GM12874 (cell line): ENCODE data around the gene PYCR2.

Experiments
- TF ChIP-seq, protein P1 (sequence below): IDR thresholded peaks from 2 replicates; pipeline ENCODE4 v1.5.1; 2011; ENCODE audit warnings: low read depth, mild to moderate bottlenecking, control low read depth, low read length, moderate library complexity; ENCODE audit not compliant: insufficient read depth

The PYCR2 gene

DNA sequence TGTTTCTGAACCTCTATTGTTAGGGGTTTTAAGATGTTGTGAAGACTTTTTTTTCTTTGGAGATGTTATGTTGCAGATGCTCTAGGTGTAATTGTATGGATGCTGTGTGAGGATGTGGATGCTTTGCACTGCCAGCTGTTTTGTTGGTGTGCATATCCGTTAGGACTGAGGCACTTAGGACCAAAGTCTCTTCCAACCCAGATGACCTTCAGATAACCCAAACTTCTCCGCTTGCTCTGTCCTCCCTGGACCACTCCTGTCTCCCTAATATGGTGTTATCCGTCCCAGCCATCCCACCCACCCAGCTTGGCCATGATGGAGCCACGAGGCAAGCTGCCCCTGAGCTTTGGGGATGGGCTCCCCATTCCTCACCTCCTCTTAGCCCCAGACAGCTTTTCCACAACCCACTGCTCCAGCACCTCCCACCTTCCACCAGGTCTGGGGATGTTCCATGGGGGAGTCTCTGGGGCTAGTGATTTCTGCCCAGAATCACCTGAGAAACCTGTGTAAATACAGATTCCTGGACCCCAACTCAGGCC is 22.1 kb upstream of the PYCR2 start:
- TF ChIP-seq, protein P1, sequence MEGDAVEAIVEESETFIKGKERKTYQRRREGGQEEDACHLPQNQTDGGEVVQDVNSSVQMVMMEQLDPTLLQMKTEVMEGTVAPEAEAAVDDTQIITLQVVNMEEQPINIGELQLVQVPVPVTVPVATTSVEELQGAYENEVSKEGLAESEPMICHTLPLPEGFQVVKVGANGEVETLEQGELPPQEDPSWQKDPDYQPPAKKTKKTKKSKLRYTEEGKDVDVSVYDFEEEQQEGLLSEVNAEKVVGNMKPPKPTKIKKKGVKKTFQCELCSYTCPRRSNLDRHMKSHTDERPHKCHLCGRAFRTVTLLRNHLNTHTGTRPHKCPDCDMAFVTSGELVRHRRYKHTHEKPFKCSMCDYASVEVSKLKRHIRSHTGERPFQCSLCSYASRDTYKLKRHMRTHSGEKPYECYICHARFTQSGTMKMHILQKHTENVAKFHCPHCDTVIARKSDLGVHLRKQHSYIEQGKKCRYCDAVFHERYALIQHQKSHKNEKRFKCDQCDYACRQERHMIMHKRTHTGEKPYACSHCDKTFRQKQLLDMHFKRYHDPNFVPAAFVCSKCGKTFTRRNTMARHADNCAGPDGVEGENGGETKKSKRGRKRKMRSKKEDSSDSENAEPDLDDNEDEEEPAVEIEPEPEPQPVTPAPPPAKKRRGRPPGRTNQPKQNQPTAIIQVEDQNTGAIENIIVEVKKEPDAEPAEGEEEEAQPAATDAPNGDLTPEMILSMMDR, result no peak

DNA sequence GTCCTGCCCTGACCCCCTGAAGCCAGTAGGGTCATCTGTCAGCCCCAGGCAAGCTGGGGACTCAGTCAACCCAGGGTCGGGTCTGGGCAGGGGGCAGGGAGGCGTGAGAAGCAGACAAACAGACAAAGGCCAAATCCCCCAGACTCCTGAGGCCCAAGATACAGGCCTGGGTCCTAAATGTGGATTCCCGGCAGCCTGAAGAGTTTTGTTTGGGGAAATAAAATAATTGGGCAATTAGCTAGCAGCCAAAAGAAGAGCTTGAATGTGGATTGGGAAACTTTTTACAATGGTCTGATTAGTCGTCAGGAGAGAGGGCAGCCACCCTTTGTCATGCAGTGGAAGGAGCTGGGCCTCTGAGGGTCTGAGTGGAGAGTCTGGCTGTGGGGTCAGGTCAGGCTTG is 21.5 kb upstream of the PYCR2 start:
- TF ChIP-seq, protein P1, result no peak

DNA sequence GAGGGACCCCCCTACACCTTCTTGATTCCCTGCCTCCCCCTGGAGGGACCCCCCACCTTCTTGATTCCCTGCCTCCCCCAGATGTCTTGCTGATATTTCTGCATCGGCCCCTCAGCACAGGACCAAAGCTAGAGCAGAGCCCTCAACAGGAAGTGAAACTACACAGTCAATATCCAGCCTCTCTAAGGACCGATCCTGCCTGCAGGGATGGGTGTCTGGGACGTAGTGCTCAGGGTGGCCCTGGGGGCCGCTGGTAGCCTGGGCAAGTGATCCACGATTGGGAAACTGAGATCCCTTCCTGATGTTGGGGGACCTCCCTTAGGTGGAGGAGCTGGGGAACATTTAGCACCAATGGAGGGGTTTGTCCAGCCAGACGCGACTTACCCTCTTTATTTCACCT is 20.9 kb upstream of the PYCR2 start:
- TF ChIP-seq, protein P1, result no peak

DNA sequence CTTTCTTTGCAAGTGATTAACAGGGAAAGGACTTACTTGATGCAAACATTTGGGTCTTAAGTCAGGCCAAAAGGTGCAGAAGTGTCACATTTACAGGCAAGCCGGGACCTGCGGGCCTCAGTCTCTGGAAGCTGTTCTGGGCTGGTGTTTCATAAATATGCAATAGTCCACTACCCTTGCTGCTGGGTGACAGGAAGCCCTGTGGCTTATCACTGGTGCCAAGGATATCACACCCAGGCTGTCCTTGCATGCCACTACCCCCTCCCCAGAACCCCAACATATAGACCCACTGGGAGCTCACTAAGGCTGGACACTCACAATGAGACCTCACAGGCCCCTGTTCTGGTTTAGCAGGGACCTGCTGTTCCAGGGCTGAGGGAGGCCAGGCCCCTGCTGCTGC is 20.3 kb upstream of the PYCR2 start:
- TF ChIP-seq, protein P1, result no peak

DNA sequence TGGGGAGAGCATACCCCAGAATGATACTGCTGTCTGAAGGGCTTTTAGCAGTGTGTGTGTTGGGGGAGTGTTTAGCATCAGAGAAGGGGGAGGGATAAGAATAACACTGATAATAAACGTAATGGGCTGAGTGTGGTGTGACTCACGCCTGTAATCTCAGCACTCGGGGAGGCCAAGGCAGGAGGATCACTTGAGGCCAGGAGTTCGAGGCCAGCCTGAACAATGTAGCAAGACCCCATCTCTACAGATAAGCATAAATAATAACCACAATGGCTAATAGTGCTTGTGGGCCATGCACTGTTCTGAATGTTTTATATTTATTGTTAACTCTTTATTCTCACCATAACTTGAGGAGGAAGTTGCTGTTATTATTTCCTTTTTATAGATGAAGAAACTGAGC is 19.5 kb upstream of the PYCR2 start:
- TF ChIP-seq, protein P1, result no peak

DNA sequence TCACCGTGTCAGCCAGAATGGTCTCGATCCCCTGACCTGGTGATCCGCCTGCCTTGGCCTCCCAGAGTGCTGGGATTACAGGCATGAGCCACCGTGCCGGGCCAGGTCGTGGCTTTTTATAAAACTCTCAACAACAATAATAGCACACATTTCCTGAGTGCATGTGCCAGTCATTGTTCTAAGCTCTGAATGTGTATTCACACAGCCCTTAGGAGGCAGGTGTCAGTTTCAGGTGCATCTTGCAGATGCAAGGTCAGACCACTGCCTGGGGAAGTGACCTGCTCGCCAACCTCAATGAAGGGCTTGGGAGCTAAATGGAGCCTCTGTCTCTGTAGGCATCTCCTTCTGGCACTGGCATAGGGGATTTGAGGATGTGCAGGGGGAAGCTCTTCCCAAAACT is 18.5 kb upstream of the PYCR2 start:
- TF ChIP-seq, protein P1, result no peak

DNA sequence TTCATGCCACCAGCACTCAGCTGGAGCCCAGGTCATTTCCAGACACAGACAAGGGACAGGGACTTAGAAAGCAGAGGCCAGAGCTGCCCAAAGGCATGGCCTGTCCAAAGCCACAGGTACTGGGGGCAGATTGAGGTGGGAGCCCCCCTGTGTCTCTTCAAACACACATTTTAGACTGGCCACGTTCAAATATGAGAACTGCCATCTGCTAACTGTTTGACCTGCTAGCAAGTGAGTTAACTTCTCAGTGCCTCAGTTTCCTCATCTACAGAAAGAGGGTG is 17.8 kb upstream of the PYCR2 start:
- TF ChIP-seq, protein P1, result no peak
